Measurements from ENCODE around the gene C12orf54.
"Not testable (repeated sequence)": the region's sequence is repeated elsewhere in the genome, so short reads cannot be mapped to it uniquely, and the experiment has no call there.

DNA sequence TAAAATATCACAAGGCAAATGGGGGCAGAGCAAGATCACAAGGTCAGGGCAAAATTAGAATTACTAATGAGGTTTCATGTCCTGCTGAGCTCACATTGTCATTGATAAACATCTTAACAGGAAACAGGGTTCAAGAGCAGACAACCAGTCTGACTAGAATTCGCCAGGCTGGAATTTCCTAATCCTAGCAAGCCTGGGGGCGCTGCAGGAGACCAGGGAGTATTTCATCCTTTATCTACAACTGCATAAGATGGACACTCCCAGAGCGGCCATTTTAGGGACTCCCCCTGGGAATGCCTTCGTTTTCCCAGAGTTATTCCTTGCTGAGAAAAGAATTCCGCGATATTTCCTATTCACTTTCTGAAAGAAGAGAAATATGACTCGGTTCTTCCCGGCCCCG is 13.3 kb upstream of the C12orf54 start:
- not testable (repeated sequence) for TF ChIP-seq HMGXB4 (CRISPR knock-in tag; IDR thresholded peaks at IDR 0.05; ENCODE audit: borderline replicate concordance in 1 of 2, low read depth in 1 of 2); POLR2A (IDR thresholded peaks at IDR 0.05; ENCODE audit: insufficient read depth in 1 of 2, low read depth in 2 of 2, low read length in 2 of 2)
- TF ChIP-seq, protein P1, sequence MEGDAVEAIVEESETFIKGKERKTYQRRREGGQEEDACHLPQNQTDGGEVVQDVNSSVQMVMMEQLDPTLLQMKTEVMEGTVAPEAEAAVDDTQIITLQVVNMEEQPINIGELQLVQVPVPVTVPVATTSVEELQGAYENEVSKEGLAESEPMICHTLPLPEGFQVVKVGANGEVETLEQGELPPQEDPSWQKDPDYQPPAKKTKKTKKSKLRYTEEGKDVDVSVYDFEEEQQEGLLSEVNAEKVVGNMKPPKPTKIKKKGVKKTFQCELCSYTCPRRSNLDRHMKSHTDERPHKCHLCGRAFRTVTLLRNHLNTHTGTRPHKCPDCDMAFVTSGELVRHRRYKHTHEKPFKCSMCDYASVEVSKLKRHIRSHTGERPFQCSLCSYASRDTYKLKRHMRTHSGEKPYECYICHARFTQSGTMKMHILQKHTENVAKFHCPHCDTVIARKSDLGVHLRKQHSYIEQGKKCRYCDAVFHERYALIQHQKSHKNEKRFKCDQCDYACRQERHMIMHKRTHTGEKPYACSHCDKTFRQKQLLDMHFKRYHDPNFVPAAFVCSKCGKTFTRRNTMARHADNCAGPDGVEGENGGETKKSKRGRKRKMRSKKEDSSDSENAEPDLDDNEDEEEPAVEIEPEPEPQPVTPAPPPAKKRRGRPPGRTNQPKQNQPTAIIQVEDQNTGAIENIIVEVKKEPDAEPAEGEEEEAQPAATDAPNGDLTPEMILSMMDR (CRISPR knock-in tag; IDR thresholded peaks at IDR 0.05) = not testable (repeated sequence)
